ENCODE measurements around the gene ASF1B. TPM values are rescaled to one million over a fixed set of nuclear protein-coding genes. Genes with fewer than 3 reads are reported as not detected.

ASF1B gene
- total and polyA plus RNA-seq, 2 donors (not counting 1 experiment from before 2014, with no cell fraction given): 2.6 to 6.5 TPM

GRCh38 chr19:14156971-14157717 is 20.8 kb upstream of the ASF1B start:
- no peak overlapping the region for H3K27ac ChIP-seq (ENCODE audit: insufficient read depth, low read length)
- DNase-seq (ENCODE audit: low read depth in 2 of 2): no peak
- H3K79me2 ChIP-seq (ENCODE audit: control insufficient read depth, insufficient read depth, low read length): no peaks in the 10 kb centered on the region
- H3K9ac ChIP-seq (ENCODE audit: insufficient read depth, low read length): no peak overlapping the region
- H3K27me3 ChIP-seq (ENCODE audit: control insufficient read depth, insufficient read depth, low read length): no peaks in the 10 kb centered on the region
- no peaks in the 10 kb centered on the region for H3K9me3 ChIP-seq (ENCODE audit: control insufficient read depth, insufficient read depth, low read depth, low read length)
- H3K4me1 ChIP-seq (ENCODE audit: control insufficient read depth, extremely low read depth, insufficient read depth, low read length): no peaks in the 10 kb centered on the region
- H3K36me3 ChIP-seq (ENCODE audit: control insufficient read depth, insufficient read depth, low read length): peaks cover 5% of the 10 kb centered on the region
- H3K4me3 ChIP-seq (replicated peaks in 1 of 4; ENCODE audit: control extremely low read depth in 1 of 4, insufficient read depth in 1 of 4, low read depth in 3 of 4, low read length in 4 of 4): no peak overlapping the region
- H3K4me2 ChIP-seq (ENCODE audit: extremely low read depth, insufficient read depth, low read length): no peak overlapping the region
- H2AFZ ChIP-seq (ENCODE audit: low read length): no peak overlapping the region
- no peaks in the 10 kb centered on the region for H4K20me1 ChIP-seq (ENCODE audit: control insufficient read depth, extremely low read depth, insufficient read depth, low read length)
- no peak for TF ChIP-seq CTCF (conservative IDR thresholded peaks at IDR 0.05 in 1 of 2, IDR thresholded peaks at IDR 0.05 in 1 of 2; ENCODE audit: low read depth in 1 of 2, low read length in 2 of 2)
- TF ChIP-seq EZH2 (IDR thresholded peaks at IDR 0.05; ENCODE audit: low read length, missing control alignments): no peak

DNA sequence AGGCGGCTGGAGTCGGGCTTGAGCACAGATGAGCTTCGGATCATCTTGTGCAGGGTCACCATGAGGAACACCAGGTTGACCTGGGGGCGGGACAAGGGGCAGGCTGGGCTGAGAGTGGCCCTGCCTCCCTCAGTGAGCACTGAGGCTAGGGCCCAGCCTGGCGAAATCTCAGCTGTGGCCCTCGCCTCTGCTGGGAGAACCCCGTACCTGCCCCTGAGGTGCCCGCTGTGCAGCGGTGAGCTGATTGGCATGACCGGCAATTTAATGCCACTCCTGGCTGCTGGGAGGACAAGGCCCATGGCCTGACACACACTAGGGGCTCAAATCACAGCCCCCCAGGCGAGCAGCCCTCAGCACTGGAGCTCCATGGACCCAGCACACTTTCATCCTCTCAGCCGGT is 19.7 kb upstream of the ASF1B start:
- no peaks in the 10 kb centered on the region for H4K20me1 ChIP-seq (ENCODE audit: control insufficient read depth, extremely low read depth, insufficient read depth, low read length)
- DNase-seq (ENCODE audit: low read depth in 2 of 2): no peak

DNA sequence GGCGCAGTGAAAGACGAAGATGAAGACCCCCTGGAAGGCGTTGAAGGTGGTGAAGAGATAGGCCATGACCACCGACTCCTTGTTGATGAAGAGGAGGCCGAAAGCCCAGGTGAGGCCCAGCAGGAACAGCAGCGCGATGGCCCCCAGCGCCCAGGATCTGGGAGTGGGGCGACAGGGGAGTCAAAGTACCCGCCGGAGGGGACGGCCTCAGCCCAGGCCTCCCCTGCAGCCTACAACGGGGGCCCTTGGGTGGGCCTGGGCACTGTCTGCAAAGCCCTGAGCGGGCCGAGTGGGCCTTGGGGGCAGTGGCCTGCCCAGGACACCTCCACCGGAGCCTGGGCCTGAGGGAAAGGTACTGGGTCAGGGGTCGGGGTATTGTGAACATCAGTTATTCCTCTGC is 19.0 kb upstream of the ASF1B start:
- H3K36me3 ChIP-seq (ENCODE audit: control insufficient read depth, insufficient read depth, low read length): peaks cover 5% of the 10 kb centered on the region
- H4K20me1 ChIP-seq (ENCODE audit: control insufficient read depth, extremely low read depth, insufficient read depth, low read length): no peaks in the 10 kb centered on the region
- no peak overlapping the region for H3K4me2 ChIP-seq (ENCODE audit: extremely low read depth, insufficient read depth, low read length)
- no peak overlapping the region for H3K4me3 ChIP-seq (replicated peaks in 1 of 4; ENCODE audit: control extremely low read depth in 1 of 4, insufficient read depth in 1 of 4, low read depth in 3 of 4, low read length in 4 of 4)
- no peak overlapping the region for H3K9ac ChIP-seq (ENCODE audit: insufficient read depth, low read length)
- TF ChIP-seq EZH2 (IDR thresholded peaks at IDR 0.05; ENCODE audit: low read length, missing control alignments) (no peak), CTCF (conservative IDR thresholded peaks at IDR 0.05 in 1 of 2, IDR thresholded peaks at IDR 0.05 in 1 of 2; ENCODE audit: low read depth in 1 of 2, low read length in 2 of 2) (no peak)
- no peaks in the 10 kb centered on the region for H3K79me2 ChIP-seq (ENCODE audit: control insufficient read depth, insufficient read depth, low read length)
- no peaks in the 10 kb centered on the region for H3K27me3 ChIP-seq (ENCODE audit: control insufficient read depth, insufficient read depth, low read length)
- H3K4me1 ChIP-seq (ENCODE audit: control insufficient read depth, extremely low read depth, insufficient read depth, low read length): no peaks in the 10 kb centered on the region
- DNase-seq (ENCODE audit: low read depth in 2 of 2): no peak
- H3K9me3 ChIP-seq (ENCODE audit: control insufficient read depth, insufficient read depth, low read depth, low read length): no peaks in the 10 kb centered on the region
- no peak overlapping the region for H3K27ac ChIP-seq (ENCODE audit: insufficient read depth, low read length)
- no peak overlapping the region for H2AFZ ChIP-seq (ENCODE audit: low read length)

More for the DNA sequence above, 19.7 kb upstream of the ASF1B start:
- Histone ChIP-seq H3K27ac (ENCODE audit: insufficient read depth, low read length) (no peak overlapping the region), H3K9ac (ENCODE audit: insufficient read depth, low read length) (no peak overlapping the region), H3K9me3 (ENCODE audit: control insufficient read depth, insufficient read depth, low read depth, low read length) (no peaks in the 10 kb centered on the region), H2AFZ (ENCODE audit: low read length) (no peak overlapping the region), H3K4me2 (ENCODE audit: extremely low read depth, insufficient read depth, low read length) (no peak overlapping the region), H3K36me3 (ENCODE audit: control insufficient read depth, insufficient read depth, low read length) (peaks cover 5% of the 10 kb centered on the region), H3K4me3 (replicated peaks in 1 of 4; ENCODE audit: control extremely low read depth in 1 of 4, insufficient read depth in 1 of 4, low read depth in 3 of 4, low read length in 4 of 4) (no peak overlapping the region), H3K27me3 (ENCODE audit: control insufficient read depth, insufficient read depth, low read length) (no peaks in the 10 kb centered on the region), H3K4me1 (ENCODE audit: control insufficient read depth, extremely low read depth, insufficient read depth, low read length) (no peaks in the 10 kb centered on the region), H3K79me2 (ENCODE audit: control insufficient read depth, insufficient read depth, low read length) (no peaks in the 10 kb centered on the region)
- TF ChIP-seq EZH2 (IDR thresholded peaks at IDR 0.05; ENCODE audit: low read length, missing control alignments) (no peak), CTCF (conservative IDR thresholded peaks at IDR 0.05 in 1 of 2, IDR thresholded peaks at IDR 0.05 in 1 of 2; ENCODE audit: low read depth in 1 of 2, low read length in 2 of 2) (no peak)

Data from fibroblast of lung (primary cell).